ENCODE data around the gene PFKP.
"Not testable (repeated sequence)": the region's sequence is repeated elsewhere in the genome, so short reads cannot be mapped to it uniquely, and the experiment has no call there.

PFKP gene

GRCh38 chr10:3047596-3047995 is 19.8 kb upstream of the PFKP start:
- no peak for DNase-seq

DNA sequence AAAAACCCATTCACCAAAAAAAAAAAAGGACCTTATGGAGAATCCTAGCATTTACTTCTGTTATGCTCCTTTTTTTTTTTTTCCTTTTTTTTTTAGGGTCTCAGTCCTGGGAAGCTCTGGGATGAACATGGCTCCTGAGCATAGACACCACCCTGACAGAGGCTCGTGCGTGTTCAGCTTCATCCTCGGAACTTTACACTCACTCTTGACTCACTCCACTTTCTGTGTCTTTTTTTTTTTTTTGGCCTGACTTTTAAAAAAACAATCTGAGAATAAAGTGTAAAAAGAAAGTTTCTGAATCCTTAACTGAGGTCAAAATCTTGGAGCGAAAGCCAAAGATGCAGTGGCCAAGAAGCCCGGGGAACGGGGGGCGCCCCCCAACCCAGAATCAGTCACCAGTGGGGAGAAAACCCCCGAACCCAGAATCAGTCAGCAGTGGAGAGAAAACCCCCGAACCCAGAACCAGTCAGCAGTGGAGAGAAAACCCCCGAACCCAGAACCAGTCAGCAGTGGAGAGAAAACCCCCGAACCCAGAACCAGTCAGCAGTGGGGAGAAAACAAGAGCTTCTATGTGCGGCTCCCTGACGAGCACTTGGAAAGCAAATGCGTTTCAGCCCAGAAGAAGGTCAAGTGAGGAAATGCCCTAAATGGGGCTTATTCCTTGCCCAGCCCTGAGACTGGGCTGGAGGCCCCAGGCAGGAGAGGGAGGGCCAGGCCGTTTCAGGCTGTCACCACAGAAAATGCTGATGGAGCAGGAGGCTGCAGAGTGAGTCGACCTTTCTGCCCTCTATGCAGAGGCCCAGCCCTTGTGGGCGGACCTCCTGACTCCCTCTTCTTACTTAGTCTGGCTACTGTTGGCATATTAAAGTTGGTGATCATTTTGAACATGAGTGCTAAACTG is 19.0 kb upstream of the PFKP start:
- DNase-seq: no peak

GRCh38 chr10:3051692-3052091 is 15.7 kb upstream of the PFKP start:
- DNase-seq: no peak

DNA sequence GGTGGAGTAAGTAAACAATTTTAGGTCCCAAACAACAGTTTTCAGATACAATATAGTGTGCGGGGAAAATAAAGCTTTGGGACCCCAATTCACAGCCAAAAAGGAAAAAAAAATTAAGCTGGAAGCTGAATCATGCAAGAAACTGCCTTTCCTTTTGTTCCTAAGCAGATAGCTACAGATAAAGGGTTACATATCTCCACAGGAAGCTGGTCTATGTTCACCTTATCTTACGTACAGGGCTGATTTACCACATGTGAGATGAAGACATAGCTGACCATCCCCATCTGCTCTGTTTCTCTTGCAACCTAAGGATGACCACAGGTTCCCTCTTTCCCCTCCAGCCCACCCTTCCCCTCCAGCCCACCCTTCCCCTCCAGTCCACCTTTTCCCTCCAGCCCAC is 14.2 kb upstream of the PFKP start:
- DNase-seq: no peak

DNA sequence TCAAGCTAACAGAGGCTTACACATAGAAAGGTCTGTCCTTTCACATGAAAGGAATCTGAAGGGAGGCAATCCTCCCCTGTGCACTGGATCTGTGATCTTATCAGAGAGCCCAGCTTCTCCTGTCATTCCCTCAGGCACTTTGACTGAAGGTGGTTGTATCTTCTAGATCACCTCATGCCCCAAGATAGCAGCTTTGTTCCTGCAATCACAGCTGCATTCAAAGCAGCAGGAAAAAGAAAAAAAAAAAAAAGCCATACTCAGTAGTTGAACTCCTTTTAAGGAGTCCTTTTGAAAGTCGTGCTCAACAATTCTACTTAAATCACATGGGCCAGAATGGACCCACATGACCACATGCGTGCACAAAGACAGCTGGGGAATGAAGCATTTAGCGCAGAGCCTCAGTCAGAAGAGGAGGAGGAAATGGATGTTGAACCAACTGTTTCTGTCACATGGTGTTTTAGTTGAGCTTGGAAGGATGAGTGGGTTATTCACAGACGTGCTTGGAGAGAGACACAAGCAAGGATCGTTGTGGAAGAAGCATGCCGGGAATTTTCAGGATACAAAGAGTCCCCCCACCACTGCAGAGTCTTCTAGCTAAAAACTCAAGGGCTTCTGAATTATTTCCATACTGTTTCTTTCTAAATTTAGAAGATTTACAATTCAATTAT is 13.0 kb upstream of the PFKP start:
- DNase-seq: no peak

DNA sequence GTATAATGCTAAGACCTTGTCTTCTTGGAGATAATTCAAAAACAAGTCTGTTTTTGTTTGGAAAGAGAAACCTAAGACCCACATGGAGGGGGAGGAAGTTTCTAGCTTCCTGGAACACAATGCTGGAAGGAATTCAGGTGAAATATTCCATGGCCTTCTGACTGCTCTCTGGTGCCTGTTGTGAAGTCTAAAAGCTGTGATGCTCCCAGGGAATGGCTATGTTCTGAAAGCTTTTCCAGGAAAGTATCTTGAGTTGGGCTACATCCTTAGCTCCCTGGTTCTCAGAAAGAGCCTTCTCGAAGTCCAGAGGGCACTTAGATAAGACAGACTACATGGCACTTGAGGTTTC is 12.5 kb upstream of the PFKP start:
- no peak for DNase-seq

- DNase-seq: no peak
These were observed 10.9 kb upstream of the PFKP start for GRCh38 chr10:3056280-3057037.

DNA sequence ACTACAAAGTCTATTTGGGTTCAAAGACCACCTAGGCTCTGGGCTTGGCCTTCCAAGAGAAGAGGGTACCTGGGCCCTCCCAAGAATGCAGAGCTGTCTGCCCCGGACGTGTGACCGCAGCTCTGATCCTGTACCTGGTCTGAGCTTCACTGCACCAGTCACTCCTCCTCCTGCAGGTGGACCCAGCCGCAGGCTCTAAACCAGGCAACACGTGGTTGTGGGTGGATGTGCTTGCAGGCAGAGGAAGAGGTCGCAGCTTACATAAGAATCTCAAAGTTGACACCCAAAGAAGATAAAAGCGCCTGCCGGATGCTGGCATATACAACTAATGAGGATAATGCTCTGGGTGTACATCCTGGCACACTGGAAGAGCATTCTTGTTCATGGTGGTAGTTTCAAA is 9.4 kb upstream of the PFKP start:
- DNase-seq: no peak

DNA sequence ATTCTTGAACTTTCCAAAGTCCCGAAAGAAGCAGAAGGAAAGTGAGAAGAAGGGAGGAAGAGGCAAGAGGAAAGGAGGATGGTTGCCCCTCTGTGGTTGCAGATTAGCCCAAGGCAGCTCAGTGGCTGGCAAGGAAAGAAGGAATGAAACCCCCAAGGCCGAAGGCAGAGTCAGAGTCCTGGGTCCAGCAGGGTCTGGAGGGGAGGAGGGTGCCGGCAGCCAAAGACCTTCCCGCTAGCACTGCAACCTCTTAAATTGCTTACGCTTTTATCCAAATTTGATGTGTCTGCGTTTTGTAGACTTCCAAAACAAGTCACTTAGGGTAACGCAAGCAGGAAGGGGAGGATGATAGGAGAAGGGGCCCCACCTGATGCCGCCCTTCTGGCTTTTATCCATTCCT is 7.4 kb upstream of the PFKP start:
- DNase-seq: no peak

DNA sequence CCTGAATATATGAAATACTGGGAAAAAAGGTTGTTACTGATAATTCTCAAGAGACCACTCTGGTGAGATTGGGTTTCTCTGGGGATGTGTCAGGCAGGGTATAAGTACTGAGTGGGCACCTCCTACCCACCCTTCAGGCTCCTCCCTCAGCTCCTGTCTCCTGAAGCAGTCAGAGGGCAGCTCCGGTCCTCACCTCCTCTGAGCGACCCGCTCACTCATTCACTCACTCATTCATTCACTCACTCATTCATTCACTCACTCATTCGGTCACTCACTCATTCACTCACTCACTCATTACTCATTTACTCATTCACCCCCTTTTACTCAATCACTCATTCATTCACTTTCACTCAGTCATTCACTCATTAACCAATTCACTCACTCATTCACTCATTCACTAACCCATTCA is 6.9 kb upstream of the PFKP start:
- DNase-seq: no peak

GRCh38 chr10:3061323-3061898 is 5.9 kb upstream of the PFKP start:
- DNase-seq: not testable (repeated sequence)

DNA sequence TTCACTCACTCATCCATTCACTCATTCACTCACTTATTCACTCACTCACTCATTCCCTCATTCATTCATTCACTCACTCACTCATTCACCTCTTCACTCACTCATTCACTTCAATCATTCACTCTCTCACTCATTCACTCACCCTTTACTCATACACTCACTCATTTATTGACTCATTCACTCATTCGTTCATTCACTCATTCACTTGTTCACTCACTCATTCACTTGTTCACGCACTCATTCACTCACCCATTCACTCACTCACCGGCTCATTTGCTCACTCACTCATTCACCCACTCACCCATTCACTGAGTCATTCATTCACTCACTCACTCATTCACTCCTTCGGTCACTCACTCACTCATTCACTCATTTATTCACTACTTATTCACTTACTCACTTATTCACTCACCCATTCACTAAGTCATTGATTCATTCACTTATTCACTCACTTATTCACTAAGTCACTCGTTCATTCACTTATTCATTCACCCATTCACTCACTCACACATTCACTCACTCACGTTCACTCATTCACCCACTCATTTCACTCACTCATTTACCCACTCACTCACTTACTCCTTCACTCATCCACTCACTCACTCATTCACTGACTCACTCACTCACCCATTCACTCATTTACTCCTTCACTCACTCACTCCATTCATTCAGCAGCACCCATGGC is 4.7 kb upstream of the PFKP start:
- DNase-seq: no peak

GRCh38 chr10:3064423-3064822 is 2.9 kb upstream of the PFKP start:
- no peak for DNase-seq

DNA sequence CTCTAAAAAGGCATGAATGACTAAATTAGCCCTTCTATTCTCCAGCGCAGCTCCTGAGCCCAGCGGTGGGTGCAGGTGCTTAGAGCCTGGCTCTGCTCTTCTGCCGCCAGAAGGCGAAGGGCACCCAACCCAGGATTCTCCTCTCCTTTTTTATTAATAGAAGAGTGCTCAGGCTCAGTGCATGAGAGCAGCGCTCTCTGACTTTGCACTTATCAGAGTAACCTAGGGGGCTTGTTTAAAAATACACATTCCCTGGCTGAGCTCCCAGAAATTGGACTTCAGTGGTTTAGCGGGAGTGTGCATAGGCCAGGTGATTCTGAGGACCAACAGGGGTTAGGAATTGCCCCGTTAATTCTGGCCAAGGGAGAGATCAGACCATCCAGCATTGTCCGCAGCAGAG is 1.7 kb upstream of the PFKP start:
- no peak for DNase-seq

GRCh38 chr10:3066317-3067117 is 831 bp upstream of the PFKP start:
- no peak for DNase-seq

- DNase-seq: no peak
These were observed 471 bp downstream of the PFKP start for GRCh38 chr10:3067859-3068179.

GRCh38 chr10:3068201-3068967 is 1.0 kb downstream of the PFKP start:
- DNase-seq: peak; percentile 27

- no peak for DNase-seq
These were observed 1.8 kb downstream of the PFKP start for GRCh38 chr10:3068968-3069737.

GRCh38 chr10:3069876-3070275 is 2.5 kb downstream of the PFKP start:
- no peak for DNase-seq

DNA sequence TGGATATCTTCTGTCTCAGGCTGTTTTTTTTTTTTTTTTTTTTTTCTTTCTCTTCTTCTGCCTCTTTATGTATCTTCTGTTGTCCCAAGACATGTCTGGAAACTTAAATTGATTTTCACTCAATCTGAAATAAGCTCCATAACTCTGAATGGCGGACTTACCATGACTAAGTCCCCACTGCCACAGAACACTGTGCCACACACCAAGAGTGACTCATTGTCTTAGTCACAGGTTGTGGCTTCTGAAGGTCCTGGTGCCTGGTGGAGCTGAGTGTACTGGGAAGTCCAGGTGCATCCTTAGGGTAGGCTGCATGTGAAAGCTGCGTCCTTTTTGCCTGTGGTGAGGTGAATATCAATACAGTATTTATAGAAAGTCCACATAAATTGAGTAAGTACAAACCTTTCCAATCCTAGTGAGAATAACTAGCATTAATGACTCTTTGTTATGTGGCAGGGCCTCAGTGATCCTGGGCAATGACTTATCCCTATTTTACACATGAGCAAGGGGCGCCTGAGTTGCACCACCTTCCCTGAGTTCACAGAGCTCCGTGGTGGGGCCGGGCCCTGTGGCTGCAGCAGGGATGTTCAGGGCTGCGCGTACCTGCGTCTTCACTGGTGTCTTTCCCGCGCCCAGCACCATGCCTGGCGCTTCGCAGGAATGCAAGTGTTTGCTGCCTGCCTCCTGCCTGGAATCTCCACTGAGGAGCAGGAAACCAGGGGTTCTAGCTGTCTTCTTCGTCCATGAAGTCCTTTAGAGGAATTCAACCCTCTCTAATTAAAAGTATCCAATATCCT is 4.3 kb downstream of the PFKP start:
- DNase-seq: no peak
